NCI-H460 (cell line): ENCODE results near the gene ADAMTSL1. TPM values are rescaled to one million over a fixed set of nuclear protein-coding genes. Genes with fewer than 3 reads are reported as not detected.

Experiments used
- DNase-seq: peaks from one replicate; pipeline ENCODE4 v3.0.0-alpha.2; 2016; ENCODE audit warnings: low read depth; ENCODE audit errors: extremely low read depth
- total RNA-seq: library from RNA; depleted of rRNA; stranded (reverse); fragments of >200 nt; shearing (Covaris generic); gene quantifications from 2 replicates; pipeline ENCODE4 v1.2.3, GENCODE V29; 2014

Gene ADAMTSL1
- total RNA-seq, 1 experiment from 2014 or later = 0.40 TPM

- DNase-seq = no peak
Measured at GRCh38 chr9:18755263-18755662, 281.3 kb downstream of the ADAMTSL1 start.

- DNase-seq = no peak
Measured at GRCh38 chr9:18756712-18757125, 282.8 kb downstream of the ADAMTSL1 start.

GRCh38 chr9:18759827-18760226 lies 285.9 kb downstream of the ADAMTSL1 start:
- no peak for DNase-seq

- DNase-seq = no peak
Measured at GRCh38 chr9:18761742-18762300, 287.9 kb downstream of the ADAMTSL1 start.

GRCh38 chr9:18766989-18767550 lies 293.1 kb downstream of the ADAMTSL1 start:
- DNase-seq = no peak

- DNase-seq = no peak
Measured at GRCh38 chr9:18768951-18769622, 295.1 kb downstream of the ADAMTSL1 start.

- no peak for DNase-seq
Measured at GRCh38 chr9:18770131-18770908, 296.4 kb downstream of the ADAMTSL1 start.

GRCh38 chr9:18771011-18771410 lies 297.1 kb downstream of the ADAMTSL1 start:
- no peak for DNase-seq

GRCh38 chr9:18771763-18772162 lies 297.8 kb downstream of the ADAMTSL1 start:
- no peak for DNase-seq

- DNase-seq = no peak
Measured at GRCh38 chr9:18775241-18775640, 301.3 kb downstream of the ADAMTSL1 start.

GRCh38 chr9:18775930-18776329 lies 302.0 kb downstream of the ADAMTSL1 start:
- DNase-seq = no peak

- DNase-seq = no peak
Measured at GRCh38 chr9:18776836-18777820, 303.2 kb downstream of the ADAMTSL1 start.

GRCh38 chr9:18778147-18778546 lies 304.2 kb downstream of the ADAMTSL1 start:
- DNase-seq = no peak

- DNase-seq = no peak
Measured at GRCh38 chr9:18778846-18779245, 304.9 kb downstream of the ADAMTSL1 start.

GRCh38 chr9:18783909-18784308 lies 310.0 kb downstream of the ADAMTSL1 start:
- DNase-seq = no peak

GRCh38 chr9:18785604-18786003 lies 311.7 kb downstream of the ADAMTSL1 start:
- DNase-seq = no peak

- DNase-seq = no peak
Measured at GRCh38 chr9:18786196-18786595, 312.2 kb downstream of the ADAMTSL1 start.

GRCh38 chr9:18786911-18787650 lies 313.1 kb downstream of the ADAMTSL1 start:
- DNase-seq = no peak

GRCh38 chr9:18788256-18788655 lies 314.3 kb downstream of the ADAMTSL1 start:
- no peak for DNase-seq

- peak; percentile 33 for DNase-seq
Measured at GRCh38 chr9:18791074-18791473, 317.1 kb downstream of the ADAMTSL1 start.
